ENCODE measurements around the gene PRPF38A. TPM values are rescaled to one million over a fixed set of nuclear protein-coding genes. Genes with fewer than 3 reads are reported as not detected.
A peak's percentile ranks its signal among the peaks of the same experiment; 100 is the strongest.
"Not testable (repeated sequence)": the region's sequence is repeated elsewhere in the genome, so short reads cannot be mapped to it uniquely, and the experiment has no call there.

Gene PRPF38A
- total RNA-seq, 4 donors from 2014 or later, result 10.6 to 20.4 (median 14.3) TPM

DNA sequence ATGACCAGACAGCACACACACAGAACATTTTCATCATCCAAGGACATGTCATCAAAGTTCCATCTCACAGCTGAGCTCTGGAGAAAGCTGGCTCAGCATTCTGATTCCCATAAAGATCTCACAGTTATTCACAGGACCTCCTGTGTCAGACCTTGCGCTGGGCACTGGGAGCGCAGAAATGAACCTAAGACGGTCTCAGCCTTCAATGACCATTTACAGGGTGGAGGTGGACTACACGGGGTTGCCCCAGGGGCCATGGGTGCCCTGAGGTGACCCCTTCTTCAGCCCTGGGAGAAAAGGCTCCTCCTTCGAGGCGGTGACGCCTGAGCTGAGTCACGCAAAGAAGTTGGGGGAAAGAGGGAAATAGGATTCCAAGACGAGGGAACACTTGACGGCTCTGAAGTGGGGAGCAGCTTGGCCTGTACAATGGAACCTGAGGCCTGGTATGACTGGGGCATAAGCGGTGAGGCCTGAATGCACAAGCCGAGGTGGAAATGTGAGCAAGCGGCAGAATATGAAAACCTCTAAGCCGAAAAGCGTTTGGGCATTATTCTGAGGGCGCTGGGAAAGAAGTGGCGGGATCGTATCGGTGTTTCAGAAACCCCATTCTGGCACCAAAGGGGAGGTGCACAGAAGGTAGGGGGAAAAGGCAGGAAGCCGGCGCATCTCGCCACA is 39.2 kb upstream of the PRPF38A start:
- peak overlapping the region; percentile 82 for H3K4me3 ChIP-seq
- H3K27ac ChIP-seq, result peak overlapping the region; percentile 92
- DNase-seq (ENCODE audit: low spot score in 2 of 2), result peak in 1 of 2 donors; percentile 81
- no peaks in the 10 kb centered on the region for H3K27me3 ChIP-seq
- peaks cover 28% of the 10 kb centered on the region for H3K36me3 ChIP-seq
- WGBS, result 7% methylated on average over 22 of the region's 22 CpGs
- peaks cover 28% of the 10 kb centered on the region for H3K4me1 ChIP-seq
- peak in 1 of 2 donors; percentile 30 for TF ChIP-seq POLR2A (IDR thresholded peaks at IDR 0.05)
- TF ChIP-seq POLR2AphosphoS5 (IDR thresholded peaks at IDR 0.05), result no peak
- H3K9me3 ChIP-seq, result no peaks in the 10 kb centered on the region

DNA sequence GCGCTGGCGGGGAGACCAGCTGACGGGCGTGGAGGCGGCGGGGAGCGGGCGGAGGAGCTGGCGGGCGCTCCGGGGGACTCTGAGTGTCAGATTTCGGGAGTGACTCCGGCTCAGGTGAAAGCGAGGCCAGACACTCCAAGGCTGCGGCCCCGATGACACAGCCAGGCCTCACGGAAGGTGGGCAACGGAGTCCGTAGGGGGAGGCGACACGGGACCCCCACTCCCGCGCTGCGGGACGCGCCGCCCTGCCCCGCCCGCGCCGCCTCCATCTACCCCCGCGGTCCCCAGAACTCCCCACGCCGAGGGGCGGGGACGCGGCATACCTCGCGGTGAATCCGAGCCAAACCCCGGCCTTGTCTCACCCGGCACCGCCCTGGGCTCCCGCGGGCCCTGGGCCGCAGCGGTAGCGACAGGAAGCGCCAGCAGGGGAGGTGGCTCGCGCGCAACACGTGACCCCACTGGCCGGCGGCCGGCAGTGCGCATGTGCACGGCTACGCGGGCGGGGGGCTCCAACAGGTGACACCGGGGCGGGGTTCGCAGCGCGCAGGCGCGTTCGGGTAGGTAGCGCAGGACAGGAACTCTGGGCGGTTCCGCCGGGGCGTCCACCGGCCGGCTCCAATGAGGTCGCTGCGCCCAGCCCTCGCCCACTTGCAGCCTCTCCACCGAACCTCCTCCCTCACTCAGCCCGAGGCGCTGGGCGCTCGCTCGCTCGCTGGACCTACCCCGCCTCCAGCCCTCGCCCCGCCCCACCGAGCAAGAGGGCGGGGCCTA is 38.5 kb upstream of the PRPF38A start, which contains the start of gene CC2D1B:
Gene CC2D1B, minus strand, starts transcription at position 460 of the 771 bp plus-strand sequence. CDS start 1,585 bp downstream, outside the sequence.
- DNase-seq (ENCODE audit: low spot score in 2 of 2), result peak; percentile 99
- TF ChIP-seq POLR2AphosphoS5 (IDR thresholded peaks at IDR 0.05) (peak; percentile 50 to 92 (median 84)), POLR2A (IDR thresholded peaks at IDR 0.05) (peak; percentile 49 to 83), EP300 (IDR thresholded peaks at IDR 0.05) (no peak)
- TF ChIP-seq, protein P1, sequence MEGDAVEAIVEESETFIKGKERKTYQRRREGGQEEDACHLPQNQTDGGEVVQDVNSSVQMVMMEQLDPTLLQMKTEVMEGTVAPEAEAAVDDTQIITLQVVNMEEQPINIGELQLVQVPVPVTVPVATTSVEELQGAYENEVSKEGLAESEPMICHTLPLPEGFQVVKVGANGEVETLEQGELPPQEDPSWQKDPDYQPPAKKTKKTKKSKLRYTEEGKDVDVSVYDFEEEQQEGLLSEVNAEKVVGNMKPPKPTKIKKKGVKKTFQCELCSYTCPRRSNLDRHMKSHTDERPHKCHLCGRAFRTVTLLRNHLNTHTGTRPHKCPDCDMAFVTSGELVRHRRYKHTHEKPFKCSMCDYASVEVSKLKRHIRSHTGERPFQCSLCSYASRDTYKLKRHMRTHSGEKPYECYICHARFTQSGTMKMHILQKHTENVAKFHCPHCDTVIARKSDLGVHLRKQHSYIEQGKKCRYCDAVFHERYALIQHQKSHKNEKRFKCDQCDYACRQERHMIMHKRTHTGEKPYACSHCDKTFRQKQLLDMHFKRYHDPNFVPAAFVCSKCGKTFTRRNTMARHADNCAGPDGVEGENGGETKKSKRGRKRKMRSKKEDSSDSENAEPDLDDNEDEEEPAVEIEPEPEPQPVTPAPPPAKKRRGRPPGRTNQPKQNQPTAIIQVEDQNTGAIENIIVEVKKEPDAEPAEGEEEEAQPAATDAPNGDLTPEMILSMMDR (IDR thresholded peaks at IDR 0.05), result peak in 1 of 2 donors; percentile 26
- peaks cover 21% of the 10 kb centered on the region for H3K36me3 ChIP-seq
- peak within 1 kb of the TSS; percentile 82 for H3K4me3 ChIP-seq
- 0% methylated on average over 17 of the region's 92 CpGs for WGBS
- H3K27me3 ChIP-seq, result no peaks in the 10 kb centered on the region
- H3K9me3 ChIP-seq, result no peaks in the 10 kb centered on the region
- H3K4me1 ChIP-seq, result peaks cover 28% of the 10 kb centered on the region
- peak within 1 kb of the TSS; percentile 92 for H3K27ac ChIP-seq

DNA sequence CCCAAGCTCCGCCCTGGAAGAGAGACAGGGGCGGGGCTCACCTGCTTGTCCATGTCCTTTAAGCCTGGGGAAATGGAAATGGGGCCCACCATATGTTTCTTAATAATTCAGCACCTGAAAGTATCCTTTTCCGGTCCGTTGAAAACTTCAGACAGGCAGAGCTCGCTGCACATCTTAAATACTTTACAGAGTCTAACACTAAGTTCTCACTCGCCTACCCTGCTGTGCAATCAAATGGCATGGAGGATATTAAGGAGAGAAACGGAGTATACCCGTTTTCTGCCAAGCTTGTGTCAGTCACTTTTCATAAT is 37.9 kb upstream of the PRPF38A start:
- Histone ChIP-seq H3K27me3 (no peaks in the 10 kb centered on the region), H3K27ac (peak overlapping the region; percentile 92), H3K4me1 (peaks cover 28% of the 10 kb centered on the region), H3K36me3 (peaks cover 16% of the 10 kb centered on the region), H3K9me3 (no peaks in the 10 kb centered on the region), H3K4me3 (peak overlapping the region; percentile 82)
- TF ChIP-seq, protein P1 (IDR thresholded peaks at IDR 0.05), result no peak
- TF ChIP-seq POLR2AphosphoS5 (IDR thresholded peaks at IDR 0.05) (no peak), EP300 (IDR thresholded peaks at IDR 0.05) (no peak), POLR2A (IDR thresholded peaks at IDR 0.05) (no peak)
- no peak for DNase-seq (ENCODE audit: low spot score in 2 of 2)
- 12% methylated on average over 8 of the region's 8 CpGs for WGBS

DNA sequence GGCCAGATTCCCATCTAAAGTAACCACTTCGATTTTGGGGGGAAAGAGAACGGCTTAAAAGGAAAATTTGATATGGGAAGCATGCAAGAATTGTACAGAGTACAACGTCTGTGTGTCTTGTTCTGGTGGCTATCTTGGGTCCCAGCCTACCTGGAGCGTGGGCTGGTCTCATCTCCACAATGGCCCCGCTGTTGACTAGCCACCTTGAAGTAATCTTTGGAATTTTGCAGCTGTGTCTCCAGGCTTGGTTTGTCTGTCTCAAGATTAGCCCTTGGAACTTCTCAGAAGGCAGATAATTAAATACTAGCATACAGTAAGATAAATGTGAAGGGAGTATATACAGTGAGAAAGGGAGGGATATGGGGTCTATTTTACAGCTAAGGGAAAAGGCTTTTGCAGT is 37.1 kb upstream of the PRPF38A start:
- Histone ChIP-seq H3K27me3 (no peaks in the 10 kb centered on the region), H3K4me3 (no peak overlapping the region), H3K27ac (no peak overlapping the region), H3K9me3 (no peaks in the 10 kb centered on the region), H3K4me1 (peaks cover 28% of the 10 kb centered on the region), H3K36me3 (peaks cover 8% of the 10 kb centered on the region)
- no peak for DNase-seq (ENCODE audit: low spot score in 2 of 2)
- TF ChIP-seq POLR2AphosphoS5 (IDR thresholded peaks at IDR 0.05) (no peak), POLR2A (IDR thresholded peaks at IDR 0.05) (no peak), EP300 (IDR thresholded peaks at IDR 0.05) (no peak)
- TF ChIP-seq, protein P1 (IDR thresholded peaks at IDR 0.05), result no peak
- WGBS, result 94% methylated on average over 5 of the region's 5 CpGs

DNA sequence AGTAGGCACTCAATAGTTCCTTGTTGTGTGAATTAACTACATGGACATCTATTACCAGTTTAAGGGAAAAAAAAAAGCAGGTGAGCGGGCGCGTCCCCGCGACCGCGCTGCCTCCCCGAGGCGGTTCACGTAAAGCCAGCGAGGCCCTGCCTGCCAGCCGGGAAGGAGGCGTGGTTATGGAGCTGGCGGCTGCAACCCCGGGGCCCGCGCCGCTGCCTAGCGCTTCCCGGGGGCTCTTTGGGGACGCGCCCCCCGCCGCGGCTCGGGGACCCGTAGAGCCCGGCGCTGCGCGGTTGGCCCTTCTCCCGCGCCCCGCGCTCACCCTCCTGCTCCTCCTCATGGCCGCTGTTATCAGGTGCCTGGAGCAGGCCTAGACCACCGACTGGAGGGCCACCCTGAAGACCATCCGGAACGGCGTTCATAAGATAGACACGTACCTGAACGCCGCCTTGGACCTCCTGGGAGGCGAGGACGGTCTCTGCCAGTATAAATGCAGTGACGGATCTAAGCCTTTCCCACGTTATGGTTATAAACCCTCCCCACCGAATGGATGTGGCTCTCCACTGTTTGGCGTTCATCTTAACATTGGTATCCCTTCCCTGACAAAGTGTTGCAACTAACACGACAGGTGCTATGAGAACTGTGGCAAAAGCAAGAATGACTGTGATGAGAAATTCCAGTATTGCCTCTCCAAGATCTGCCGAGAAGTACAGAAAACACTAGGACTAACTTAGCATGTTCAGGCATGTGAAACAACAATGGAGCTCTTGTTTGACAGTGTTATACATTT is 35.8 kb upstream of the PRPF38A start:
- Histone ChIP-seq H3K9me3 (no peaks in the 10 kb centered on the region), H3K4me1 (peaks cover 28% of the 10 kb centered on the region), H3K27ac (peak overlapping the region; percentile 85), H3K4me3 (peak overlapping the region; percentile 59), H3K36me3 (no peaks in the 10 kb centered on the region), H3K27me3 (no peaks in the 10 kb centered on the region)
- WGBS, result 13% methylated on average over 24 of the region's 51 CpGs
- TF ChIP-seq, protein P1 (IDR thresholded peaks at IDR 0.05), result no peak
- TF ChIP-seq EP300 (IDR thresholded peaks at IDR 0.05), result no peak
- TF ChIP-seq POLR2AphosphoS5 (IDR thresholded peaks at IDR 0.05), result no peak
- TF ChIP-seq POLR2A (IDR thresholded peaks at IDR 0.05), result no peak
- DNase-seq (ENCODE audit: low spot score in 2 of 2), result no peak

DNA sequence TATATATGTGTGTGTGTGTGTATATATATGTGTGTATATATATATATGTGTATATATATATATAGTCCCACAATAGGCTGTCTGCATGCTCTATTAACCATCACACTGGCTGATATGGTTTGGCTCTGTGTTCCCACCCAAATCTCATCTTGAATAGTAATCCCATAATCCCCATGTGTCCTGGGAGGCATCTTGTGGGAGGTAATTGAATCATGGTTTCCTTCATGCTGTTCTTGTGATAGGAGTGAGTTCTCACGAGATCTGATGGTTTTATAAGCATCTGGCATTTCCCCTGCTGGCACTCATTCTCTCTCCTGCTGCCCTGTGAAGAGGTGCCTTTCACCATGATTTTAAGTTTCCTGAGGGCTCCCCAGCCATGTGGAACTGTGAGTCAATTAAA is 34.6 kb upstream of the PRPF38A start:
- H3K4me3 ChIP-seq; H3K27me3 ChIP-seq; H3K27ac ChIP-seq; DNase-seq (ENCODE audit: low spot score in 2 of 2); H3K9me3 ChIP-seq; H3K36me3 ChIP-seq: not testable (repeated sequence)
- WGBS, result 68% methylated on average over 1 of the region's 1 CpG
- H3K4me1 ChIP-seq, result peaks cover 18% of the 10 kb centered on the region

Measured in suprapubic skin (tissue), 4 donors.